ENCODE results near the gene TMX3.

DNA sequence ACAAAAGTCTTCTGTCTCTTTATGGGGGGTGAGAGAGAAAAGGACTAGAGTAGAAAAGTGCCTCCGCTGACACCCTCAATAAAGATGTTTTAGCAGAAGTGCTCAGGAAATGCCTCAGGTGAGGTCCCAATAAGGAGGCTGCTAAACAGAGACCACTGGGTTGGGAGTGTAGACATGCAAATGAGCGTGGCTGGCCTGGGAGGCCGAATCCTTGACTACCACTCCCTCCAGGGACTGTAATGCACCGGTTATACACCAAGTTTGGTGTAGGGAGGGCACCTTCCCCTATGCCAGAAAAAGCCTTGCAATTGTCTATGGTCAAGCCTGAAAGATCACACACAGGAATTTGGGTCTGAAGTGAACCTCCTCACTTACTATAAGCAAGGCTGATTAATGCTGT lies 1.8 kb downstream of the TMX3 start:
- TF ChIP-seq, protein P1, sequence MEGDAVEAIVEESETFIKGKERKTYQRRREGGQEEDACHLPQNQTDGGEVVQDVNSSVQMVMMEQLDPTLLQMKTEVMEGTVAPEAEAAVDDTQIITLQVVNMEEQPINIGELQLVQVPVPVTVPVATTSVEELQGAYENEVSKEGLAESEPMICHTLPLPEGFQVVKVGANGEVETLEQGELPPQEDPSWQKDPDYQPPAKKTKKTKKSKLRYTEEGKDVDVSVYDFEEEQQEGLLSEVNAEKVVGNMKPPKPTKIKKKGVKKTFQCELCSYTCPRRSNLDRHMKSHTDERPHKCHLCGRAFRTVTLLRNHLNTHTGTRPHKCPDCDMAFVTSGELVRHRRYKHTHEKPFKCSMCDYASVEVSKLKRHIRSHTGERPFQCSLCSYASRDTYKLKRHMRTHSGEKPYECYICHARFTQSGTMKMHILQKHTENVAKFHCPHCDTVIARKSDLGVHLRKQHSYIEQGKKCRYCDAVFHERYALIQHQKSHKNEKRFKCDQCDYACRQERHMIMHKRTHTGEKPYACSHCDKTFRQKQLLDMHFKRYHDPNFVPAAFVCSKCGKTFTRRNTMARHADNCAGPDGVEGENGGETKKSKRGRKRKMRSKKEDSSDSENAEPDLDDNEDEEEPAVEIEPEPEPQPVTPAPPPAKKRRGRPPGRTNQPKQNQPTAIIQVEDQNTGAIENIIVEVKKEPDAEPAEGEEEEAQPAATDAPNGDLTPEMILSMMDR (IDR thresholded peaks at IDR 0.05; ENCODE audit: low read depth, low read length) = no peak
- no peak for TF ChIP-seq POLR2A (IDR thresholded peaks at IDR 0.05; ENCODE audit: extremely low read depth, insufficient read length)
- TF ChIP-seq, protein P2, sequence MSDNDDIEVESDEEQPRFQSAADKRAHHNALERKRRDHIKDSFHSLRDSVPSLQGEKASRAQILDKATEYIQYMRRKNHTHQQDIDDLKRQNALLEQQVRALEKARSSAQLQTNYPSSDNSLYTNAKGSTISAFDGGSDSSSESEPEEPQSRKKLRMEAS (IDR thresholded peaks at IDR 0.05; ENCODE audit: low read depth, low read length) = no peak
- no peak for TF ChIP-seq MYC (IDR thresholded peaks at IDR 0.05; ENCODE audit: low read depth, low read length)

All from NB4 (cell line).